ENCODE data around the gene ATP8B1. TPM values are rescaled to one million over a fixed set of nuclear protein-coding genes. Genes with fewer than 3 reads are reported as not detected.

Gene ATP8B1
- total RNA-seq, 2 experiments from 2014 or later = not detected

- intact Hi-C loops (cut with DNase I, micrococcal nuclease) = no loop called here
- Mint-ChIP-seq H3K9me3 (no peaks in the 10 kb centered on the region), H3K4me1 (ENCODE audit: low read depth) (peaks cover 12% of the 10 kb centered on the region), H3K27me3 (peaks cover 14% of the 10 kb centered on the region), H3K4me3 (no peak overlapping the region), H3K27ac (no peak overlapping the region), H3K36me3 (ENCODE audit: low read depth) (no peaks in the 10 kb centered on the region)
- Histone ChIP-seq H3K36me3 (ENCODE audit: insufficient read depth, low read length) (no peaks in the 10 kb centered on the region), H3K27ac (ENCODE audit: low read depth in 1 of 2, low read length in 2 of 2) (no peak overlapping the region), H3K4me3 (ENCODE audit: low read length) (no peak overlapping the region), H3K4me1 (ENCODE audit: insufficient read depth, low read length) (peaks cover 2% of the 10 kb centered on the region), H3K9me3 (ENCODE audit: control insufficient read depth in 1 of 2, insufficient read depth in 1 of 2, low read length in 2 of 2) (no peaks in the 10 kb centered on the region), H3K27me3 (ENCODE audit: control insufficient read depth in 1 of 2, insufficient read depth in 2 of 2, low read length in 2 of 2) (no peaks in the 10 kb centered on the region)
- ChIA-PET POLR2A (no interaction called here), CTCF (interaction anchor here (1.0 kb wide), 1 partner anchor 9 kb away, joined by 4 read pairs; no protein-coding TSS in a partner anchor)
- DNase-seq (no peak), ATAC-seq (ENCODE audit: poor library complexity) (no peak)
- no peak for TF ChIP-seq CTCF (IDR thresholded peaks at IDR 0.05)
Observed at GRCh38 chr18:57837917-57838548, 34.9 kb upstream of the ATP8B1 start.

- peaks cover 2% of the 10 kb centered on the region for H3K4me1 ChIP-seq (ENCODE audit: insufficient read depth, low read length)
- ATAC-seq (ENCODE audit: poor library complexity) = no peak
- no peak overlapping the region for H3K4me3 ChIP-seq (ENCODE audit: low read length)
- Mint-ChIP-seq H3K27me3 (peaks cover 14% of the 10 kb centered on the region), H3K9me3 (peaks cover 4% of the 10 kb centered on the region), H3K4me3 (no peak overlapping the region), H3K4me1 (ENCODE audit: low read depth) (peaks cover 24% of the 10 kb centered on the region), H3K36me3 (ENCODE audit: low read depth) (no peaks in the 10 kb centered on the region), H3K27ac (no peak overlapping the region)
- POLR2A ChIA-PET = no interaction called here
- no peaks in the 10 kb centered on the region for H3K27me3 ChIP-seq (ENCODE audit: control insufficient read depth in 1 of 2, insufficient read depth in 2 of 2, low read length in 2 of 2)
- no peak for DNase-seq
- no peak for TF ChIP-seq CTCF (IDR thresholded peaks at IDR 0.05)
- no peak overlapping the region for H3K27ac ChIP-seq (ENCODE audit: low read depth in 1 of 2, low read length in 2 of 2)
- H3K9me3 ChIP-seq (ENCODE audit: control insufficient read depth in 1 of 2, insufficient read depth in 1 of 2, low read length in 2 of 2) = peaks cover 0 to 4% of the 10 kb centered on the region in 2 experiments
- intact Hi-C loops (cut with DNase I, micrococcal nuclease) = no loop called here
- CTCF ChIA-PET = no interaction called here
- H3K36me3 ChIP-seq (ENCODE audit: insufficient read depth, low read length) = no peaks in the 10 kb centered on the region
Observed at GRCh38 chr18:57836557-57836956, 33.4 kb upstream of the ATP8B1 start.

- Mint-ChIP-seq H3K4me1 (ENCODE audit: low read depth) (peaks cover 28% of the 10 kb centered on the region), H3K27me3 (peaks cover 14% of the 10 kb centered on the region), H3K36me3 (ENCODE audit: low read depth) (no peaks in the 10 kb centered on the region), H3K4me3 (no peak overlapping the region), H3K9me3 (peaks cover 6% of the 10 kb centered on the region), H3K27ac (no peak overlapping the region)
- CTCF ChIA-PET = no interaction called here
- DNase-seq = no peak
- POLR2A ChIA-PET = no interaction called here
- no peaks in the 10 kb centered on the region for H3K27me3 ChIP-seq (ENCODE audit: control insufficient read depth in 1 of 2, insufficient read depth in 2 of 2, low read length in 2 of 2)
- ATAC-seq (ENCODE audit: poor library complexity) = no peak
- no peak overlapping the region for H3K27ac ChIP-seq (ENCODE audit: low read depth in 1 of 2, low read length in 2 of 2)
- TF ChIP-seq CTCF (IDR thresholded peaks at IDR 0.05) = no peak
- peaks cover 2% of the 10 kb centered on the region for H3K4me1 ChIP-seq (ENCODE audit: insufficient read depth, low read length)
- H3K4me3 ChIP-seq (ENCODE audit: low read length) = no peak overlapping the region
- no peaks in the 10 kb centered on the region for H3K36me3 ChIP-seq (ENCODE audit: insufficient read depth, low read length)
- intact Hi-C loops (cut with DNase I, micrococcal nuclease) = no loop called here
- H3K9me3 ChIP-seq (ENCODE audit: control insufficient read depth in 1 of 2, insufficient read depth in 1 of 2, low read length in 2 of 2) = peaks cover 0 to 4% of the 10 kb centered on the region in 2 experiments
Observed at GRCh38 chr18:57835904-57836303, 32.8 kb upstream of the ATP8B1 start.
